ENCODE data around the gene DRG1.

- TF ChIP-seq POLR2A (IDR thresholded peaks at IDR 0.05) (no peak), CTCF (IDR thresholded peaks at IDR 0.05) (no peak)
These were observed 43.5 kb downstream of the DRG1 start for GRCh38 chr22:31442768-31443489.

Measured in esophagus squamous epithelium (tissue), 4 donors.